HG03354 (cell line): Measurements from ENCODE around the gene OLIG2.

Source experiments
- ATAC-seq: cut with Tn5 transposase; IDR thresholded peaks from one replicate; pipeline ENCODE4 v1.9.1; 2021; ENCODE audit warnings: mild to moderate bottlenecking; ENCODE audit not compliant: unreplicated experiment, poor library complexity, severe bottlenecking

OLIG2 gene

DNA sequence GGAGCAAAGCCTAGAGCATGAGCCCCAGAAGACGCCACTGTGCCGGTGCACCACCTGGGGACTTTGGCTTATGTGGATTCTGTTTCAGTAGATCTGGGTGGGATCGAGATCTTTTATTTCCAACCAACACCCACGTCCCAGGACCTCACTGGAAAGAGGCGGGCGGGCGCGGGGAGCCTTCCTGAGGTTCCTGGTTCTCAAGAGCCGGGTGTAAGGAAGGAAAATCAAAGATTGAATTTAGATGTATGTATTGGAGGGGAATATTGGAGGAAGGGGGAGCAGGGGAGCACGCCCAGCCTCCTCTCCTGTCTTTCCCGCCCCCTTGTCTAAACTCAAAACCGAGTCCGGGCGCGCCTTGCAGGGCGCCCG is 6.2 kb upstream of the OLIG2 start:
- no peak for ATAC-seq

DNA sequence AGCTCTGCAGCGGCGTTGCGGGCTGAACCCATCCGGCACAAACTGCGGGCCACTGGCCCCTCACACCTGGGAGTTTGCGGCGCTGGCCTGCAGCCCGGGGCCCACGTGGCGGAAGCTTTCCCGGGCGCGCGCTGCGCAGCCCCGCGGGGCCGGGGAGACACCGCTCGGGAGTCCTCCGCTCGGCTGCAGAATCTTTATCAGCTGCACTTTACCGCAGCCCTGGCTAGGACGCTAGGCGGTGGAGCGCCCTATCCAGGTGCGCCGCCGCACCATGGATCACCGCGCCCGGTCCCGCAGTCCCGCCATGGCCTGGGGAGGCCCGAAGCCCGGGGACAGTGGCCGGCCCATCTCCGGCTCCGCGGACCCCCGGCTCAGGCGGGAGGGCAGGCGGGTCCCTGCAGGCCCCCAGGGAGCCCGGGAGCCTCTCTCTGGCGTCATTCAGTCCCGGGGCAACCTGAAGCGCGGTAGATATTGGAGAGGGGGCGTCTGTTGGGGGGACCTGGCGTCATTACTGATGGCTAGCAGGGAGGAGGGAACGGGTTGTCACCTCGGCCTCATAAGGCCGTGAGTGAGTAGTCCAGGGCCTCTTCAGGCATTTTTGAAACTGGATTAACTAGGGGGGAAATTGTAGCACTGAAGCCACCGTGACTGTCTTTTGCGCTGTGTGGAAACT is 5.7 kb upstream of the OLIG2 start:
- no peak for ATAC-seq

DNA sequence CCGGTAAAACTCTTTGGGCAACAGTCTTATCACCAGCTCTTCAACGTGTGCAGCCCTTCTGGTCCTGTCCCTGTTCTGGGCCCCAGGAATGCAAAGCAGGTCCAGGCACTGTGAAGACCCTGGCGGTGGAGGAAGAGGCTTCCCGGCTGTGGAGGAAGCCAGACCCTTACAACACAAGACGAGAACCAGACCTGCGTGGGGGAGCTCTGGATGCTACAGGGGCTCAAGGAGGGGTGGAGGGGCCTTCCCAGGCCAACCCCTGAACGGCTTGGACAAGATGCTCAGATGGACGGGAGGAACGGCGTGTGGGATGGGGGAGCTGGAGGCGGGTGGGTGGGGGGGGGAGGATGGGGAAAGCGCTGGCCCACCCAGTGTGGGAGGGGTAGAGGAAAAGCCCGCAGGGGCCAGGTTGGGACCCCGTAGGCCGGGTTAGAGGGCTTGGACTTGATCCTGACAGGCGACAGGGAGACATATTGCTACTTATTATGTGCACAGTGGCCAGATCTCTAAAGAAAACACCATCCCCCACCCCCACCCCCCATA is 5.1 kb upstream of the OLIG2 start:
- ATAC-seq = no peak

DNA sequence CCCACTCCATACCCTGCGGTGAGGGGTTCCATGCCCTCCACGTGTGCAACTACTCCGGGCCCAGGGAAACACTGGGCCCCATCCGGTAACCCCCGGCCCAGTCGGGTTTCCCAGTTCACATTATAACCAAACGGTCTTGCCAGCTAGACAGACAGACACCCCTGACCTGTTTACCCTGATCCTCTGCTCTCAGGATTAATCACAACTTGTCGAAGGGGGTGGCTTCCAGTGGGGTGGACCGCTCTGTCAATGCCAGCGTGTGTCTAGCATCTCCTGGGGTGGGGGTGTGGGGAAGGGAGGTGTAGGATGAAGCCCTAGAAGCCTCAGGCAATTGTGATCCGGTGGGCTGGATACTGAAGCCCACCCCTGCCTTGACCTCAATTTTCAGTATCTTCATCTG is 4.6 kb upstream of the OLIG2 start:
- ATAC-seq = no peak

DNA sequence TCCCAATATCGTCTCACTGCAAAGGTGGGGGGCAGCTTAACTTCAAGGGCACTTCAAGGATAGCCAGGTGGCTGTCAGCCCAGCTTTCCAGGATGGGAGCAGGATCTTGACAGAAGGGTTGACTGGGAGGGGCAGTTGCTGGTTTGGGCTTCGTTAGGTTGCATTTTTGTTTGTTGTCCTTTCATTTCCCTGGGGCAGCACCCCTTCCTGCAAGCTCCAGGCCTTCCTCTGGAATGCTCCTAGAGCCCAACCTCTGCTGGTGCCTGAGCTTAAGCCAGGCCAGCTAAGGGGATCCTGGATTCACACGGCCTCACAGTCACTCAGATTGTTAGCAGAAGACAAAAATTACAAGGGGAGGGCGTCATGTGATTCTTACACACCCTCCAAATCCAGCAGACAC is 4.1 kb upstream of the OLIG2 start:
- ATAC-seq = no peak

DNA sequence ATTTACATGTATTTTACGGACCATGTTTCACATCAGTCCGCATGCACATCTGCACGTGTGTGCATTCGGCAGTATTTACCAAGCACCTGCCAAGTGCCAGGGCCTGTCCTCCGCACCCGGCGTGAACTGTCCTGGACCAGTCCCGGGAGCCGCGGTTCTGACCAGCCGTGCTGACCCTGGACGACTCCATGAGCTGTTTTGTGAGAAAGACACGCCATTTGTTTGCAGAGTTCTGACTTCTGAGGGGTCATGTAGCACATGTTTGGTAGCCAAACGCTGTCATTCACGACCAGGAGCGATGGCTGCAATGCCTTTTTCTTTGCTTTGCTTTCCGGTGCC is 3.3 kb upstream of the OLIG2 start:
- no peak for ATAC-seq

DNA sequence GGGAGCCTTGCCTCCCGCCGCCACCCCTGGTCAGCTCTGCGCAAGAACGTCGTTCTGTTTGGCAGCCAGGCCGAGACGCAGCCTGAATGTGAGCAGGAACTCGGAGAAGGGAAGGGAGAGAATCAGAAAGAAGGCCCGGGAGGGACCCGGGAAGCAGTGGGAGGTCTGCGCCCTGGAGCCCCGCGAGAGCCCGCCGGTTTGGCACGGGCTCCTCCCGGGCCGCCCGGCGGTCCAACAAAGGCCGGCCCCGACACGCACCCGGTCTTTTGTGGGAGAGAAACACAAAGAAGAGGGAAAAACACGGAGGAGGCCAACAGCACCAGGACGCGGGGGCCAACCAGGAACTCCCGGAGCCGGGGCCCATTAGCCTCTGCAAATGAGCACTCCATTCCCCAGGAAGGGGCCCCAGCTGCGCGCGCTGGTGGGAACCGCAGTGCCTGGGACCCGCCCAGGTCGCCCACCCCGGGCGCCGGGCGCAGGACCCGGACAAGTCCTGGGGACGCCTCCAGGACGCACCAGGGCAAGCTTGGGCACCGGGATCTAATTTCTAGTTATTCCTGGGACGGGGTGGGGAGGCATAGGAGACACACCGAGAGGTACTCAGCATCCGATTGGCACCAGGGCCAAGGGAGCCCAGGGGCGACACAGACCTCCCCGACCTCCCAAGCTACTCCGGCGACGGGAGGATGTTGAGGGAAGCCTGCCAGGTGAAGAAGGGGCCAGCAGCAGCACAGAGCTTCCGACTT is 2.7 kb upstream of the OLIG2 start:
- no peak for ATAC-seq

DNA sequence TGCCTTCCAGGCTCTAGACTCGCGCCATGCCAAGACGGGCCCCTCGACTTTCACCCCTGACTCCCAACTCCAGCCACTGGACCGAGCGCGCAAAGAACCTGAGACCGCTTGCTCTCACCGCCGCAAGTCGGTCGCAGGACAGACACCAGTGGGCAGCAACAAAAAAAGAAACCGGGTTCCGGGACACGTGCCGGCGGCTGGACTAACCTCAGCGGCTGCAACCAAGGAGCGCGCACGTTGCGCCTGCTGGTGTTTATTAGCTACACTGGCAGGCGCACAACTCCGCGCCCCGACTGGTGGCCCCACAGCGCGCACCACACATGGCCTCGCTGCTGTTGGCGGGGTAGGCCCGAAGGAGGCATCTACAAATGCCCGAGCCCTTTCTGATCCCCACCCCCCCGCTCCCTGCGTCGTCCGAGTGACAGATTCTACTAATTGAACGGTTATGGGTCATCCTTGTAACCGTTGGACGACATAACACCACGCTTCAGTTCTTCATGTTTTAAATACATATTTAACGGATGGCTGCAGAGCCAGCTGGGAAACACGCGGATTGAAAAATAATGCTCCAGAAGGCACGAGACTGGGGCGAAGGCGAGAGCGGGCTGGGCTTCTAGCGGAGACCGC is 2.0 kb upstream of the OLIG2 start:
- ATAC-seq = no peak

DNA sequence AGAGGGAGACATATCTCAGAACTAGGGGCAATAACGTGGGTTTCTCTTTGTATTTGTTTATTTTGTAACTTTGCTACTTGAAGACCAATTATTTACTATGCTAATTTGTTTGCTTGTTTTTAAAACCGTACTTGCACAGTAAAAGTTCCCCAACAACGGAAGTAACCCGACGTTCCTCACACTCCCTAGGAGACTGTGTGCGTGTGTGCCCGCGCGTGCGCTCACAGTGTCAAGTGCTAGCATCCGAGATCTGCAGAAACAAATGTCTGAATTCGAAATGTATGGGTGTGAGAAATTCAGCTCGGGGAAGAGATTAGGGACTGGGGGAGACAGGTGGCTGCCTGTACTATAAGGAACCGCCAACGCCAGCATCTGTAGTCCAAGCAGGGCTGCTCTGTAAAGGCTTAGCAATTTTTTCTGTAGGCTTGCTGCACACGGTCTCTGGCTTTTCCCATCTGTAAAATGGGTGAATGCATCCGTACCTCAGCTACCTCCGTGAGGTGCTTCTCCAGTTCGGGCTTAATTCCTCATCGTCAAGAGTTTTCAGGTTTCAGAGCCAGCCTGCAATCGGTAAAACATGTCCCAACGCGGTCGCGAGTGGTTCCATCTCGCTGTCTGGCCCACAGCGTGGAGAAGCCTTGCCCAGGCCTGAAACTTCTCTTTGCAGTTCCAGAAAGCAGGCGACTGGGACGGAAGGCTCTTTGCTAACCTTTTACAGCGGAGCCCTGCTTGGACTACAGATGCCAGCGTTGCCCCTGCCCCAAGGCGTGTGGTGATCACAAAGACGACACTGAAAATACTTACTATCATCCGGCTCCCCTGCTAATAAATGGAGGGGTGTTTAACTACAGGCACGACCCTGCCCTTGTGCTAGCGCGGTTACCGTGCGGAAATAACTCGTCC is 1.3 kb upstream of the OLIG2 start:
- ATAC-seq = no peak

DNA sequence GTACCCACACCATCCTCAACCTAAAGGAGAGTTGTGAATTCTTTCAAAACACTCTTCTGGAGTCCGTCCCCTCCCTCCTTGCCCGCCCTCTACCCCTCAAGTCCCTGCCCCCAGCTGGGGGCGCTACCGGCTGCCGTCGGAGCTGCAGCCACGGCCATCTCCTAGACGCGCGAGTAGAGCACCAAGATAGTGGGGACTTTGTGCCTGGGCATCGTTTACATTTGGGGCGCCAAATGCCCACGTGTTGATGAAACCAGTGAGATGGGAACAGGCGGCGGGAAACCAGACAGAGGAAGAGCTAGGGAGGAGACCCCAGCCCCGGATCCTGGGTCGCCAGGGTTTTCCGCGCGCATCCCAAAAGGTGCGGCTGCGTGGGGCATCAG is 638 bp upstream of the OLIG2 start:
- no peak for ATAC-seq

DNA sequence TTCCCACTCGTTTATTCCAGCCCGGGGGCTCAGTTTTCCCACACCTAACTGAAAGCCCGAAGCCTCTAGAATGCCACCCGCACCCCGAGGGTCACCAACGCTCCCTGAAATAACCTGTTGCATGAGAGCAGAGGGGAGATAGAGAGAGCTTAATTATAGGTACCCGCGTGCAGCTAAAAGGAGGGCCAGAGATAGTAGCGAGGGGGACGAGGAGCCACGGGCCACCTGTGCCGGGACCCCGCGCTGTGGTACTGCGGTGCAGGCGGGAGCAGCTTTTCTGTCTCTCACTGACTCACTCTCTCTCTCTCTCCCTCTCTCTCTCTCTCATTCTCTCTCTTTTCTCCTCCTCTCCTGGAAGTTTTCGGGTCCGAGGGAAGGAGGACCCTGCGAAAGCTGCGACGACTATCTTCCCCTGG is 716 bp downstream of the OLIG2 start:
- no peak for ATAC-seq

DNA sequence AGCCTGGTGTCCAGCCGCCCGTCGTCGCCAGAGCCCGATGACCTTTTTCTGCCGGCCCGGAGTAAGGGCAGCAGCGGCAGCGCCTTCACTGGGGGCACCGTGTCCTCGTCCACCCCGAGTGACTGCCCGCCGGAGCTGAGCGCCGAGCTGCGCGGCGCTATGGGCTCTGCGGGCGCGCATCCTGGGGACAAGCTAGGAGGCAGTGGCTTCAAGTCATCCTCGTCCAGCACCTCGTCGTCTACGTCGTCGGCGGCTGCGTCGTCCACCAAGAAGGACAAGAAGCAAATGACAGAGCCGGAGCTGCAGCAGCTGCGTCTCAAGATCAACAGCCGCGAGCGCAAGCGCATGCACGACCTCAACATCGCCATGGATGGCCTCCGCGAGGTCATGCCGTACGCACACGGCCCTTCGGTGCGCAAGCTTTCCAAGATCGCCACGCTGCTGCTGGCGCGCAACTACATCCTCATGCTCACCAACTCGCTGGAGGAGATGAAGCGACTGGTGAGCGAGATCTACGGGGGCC is 1.2 kb downstream of the OLIG2 start:
- no peak for ATAC-seq

DNA sequence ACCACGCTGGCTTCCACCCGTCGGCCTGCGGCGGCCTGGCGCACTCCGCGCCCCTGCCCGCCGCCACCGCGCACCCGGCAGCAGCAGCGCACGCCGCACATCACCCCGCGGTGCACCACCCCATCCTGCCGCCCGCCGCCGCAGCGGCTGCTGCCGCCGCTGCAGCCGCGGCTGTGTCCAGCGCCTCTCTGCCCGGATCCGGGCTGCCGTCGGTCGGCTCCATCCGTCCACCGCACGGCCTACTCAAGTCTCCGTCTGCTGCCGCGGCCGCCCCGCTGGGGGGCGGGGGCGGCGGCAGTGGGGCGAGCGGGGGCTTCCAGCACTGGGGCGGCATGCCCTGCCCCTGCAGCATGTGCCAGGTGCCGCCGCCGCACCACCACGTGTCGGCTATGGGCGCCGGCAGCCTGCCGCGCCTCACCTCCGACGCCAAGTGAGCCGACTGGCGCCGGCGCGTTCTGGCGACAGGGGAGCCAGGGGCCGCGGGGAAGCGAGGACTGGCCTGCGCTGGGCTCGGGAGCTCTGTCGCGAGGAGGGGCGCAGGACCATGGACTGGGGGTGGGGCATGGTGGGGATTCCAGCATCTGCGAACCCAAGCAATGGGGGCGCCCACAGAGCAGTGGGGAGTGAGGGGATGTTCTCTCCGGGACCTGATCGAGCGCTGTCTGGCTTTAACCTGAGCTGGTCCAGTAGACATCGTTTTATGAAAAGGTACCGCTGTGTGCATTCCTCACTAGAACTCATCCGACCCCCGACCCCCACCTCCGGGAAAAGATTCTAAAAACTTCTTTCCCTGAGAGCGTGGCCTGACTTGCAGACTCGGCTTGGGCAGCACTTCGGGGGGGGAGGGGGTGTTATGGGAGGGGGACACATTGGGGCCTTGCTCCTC is 1.9 kb downstream of the OLIG2 start:
- ATAC-seq = no peak

DNA sequence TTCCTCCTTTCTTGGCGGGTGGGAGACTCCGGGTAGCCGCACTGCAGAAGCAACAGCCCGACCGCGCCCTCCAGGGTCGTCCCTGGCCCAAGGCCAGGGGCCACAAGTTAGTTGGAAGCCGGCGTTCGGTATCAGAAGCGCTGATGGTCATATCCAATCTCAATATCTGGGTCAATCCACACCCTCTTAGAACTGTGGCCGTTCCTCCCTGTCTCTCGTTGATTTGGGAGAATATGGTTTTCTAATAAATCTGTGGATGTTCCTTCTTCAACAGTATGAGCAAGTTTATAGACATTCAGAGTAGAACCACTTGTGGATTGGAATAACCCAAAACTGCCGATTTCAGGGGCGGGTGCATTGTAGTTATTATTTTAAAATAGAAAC is 2.5 kb downstream of the OLIG2 start:
- no peak for ATAC-seq

DNA sequence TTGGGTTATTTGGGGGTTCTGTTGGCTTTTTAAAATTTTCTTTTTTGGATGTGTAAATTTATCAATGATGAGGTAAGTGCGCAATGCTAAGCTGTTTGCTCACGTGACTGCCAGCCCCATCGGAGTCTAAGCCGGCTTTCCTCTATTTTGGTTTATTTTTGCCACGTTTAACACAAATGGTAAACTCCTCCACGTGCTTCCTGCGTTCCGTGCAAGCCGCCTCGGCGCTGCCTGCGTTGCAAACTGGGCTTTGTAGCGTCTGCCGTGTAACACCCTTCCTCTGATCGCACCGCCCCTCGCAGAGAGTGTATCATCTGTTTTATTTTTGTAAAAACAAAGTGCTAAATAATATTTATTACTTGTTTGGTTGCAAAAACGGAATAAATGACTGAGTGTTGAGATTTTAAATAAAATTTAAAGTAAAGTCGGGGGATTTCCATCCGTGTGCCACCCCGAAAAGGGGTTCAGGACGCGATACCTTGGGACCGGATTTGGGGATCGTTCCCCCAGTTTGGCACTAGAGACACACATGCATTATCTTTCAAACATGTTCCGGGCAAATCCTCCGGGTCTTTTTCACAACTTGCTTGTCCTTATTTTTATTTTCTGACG is 3.1 kb downstream of the OLIG2 start:
- no peak for ATAC-seq

DNA sequence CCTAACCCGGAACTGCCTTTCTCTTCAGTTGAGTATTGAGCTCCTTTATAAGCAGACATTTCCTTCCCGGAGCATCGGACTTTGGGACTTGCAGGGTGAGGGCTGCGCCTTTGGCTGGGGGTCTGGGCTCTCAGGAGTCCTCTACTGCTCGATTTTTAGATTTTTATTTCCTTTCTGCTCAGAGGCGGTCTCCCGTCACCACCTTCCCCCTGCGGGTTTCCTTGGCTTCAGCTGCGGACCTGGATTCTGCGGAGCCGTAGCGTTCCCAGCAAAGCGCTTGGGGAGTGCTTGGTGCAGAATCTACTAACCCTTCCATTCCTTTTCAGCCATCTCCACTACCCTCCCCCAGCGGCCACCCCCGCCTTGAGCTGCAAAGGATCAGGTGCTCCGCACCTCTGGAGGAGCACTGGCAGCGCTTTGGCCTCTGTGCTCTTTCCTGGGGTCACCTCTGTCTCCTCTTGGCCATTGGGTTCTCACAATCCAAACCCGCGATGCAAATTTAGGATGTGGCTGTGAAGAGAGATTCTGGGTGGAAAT is 3.7 kb downstream of the OLIG2 start:
- ATAC-seq = no peak

DNA sequence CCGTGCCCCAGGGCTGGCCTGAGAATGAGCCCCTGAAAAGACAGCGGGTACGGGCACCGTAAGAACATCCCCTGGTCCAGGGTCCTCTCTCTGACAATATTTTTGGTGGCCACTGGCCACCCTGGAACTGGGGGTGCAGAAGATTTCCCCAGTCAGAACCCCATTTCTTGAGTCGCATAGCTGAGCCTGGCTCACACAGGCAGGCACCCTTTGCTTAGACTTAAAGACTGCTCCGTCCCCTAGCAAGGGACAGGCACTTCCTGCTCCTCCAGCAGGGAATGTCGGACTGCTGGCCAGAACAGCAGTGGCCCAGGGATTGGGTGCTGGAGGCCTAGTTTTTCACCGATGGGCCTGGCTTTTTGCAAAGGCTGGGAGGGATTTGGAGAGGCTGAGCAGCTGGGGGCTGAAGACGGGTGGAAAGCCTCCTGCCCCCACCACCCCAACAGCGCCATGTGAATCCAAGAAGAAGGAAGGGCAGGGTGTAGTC is 4.3 kb downstream of the OLIG2 start:
- no peak for ATAC-seq

DNA sequence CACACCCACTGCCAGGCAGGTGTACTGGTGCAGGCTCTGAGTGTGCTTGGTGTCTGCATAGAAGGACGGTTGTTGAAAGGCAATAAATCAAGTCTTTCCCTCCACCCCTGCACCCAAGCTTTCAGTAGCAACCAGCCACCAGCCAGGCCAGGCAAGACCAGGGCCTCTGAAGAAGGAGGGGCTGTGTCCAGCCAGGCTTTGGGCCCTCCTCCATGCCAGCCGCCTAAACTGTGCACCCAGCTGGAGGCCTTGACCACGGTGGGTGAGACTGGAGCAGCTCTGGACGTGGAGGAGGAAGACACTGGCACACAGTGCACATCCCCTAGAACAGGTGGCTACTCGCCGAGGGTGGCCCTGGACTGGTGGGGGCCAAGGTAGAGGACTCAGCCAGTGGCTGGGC is 4.9 kb downstream of the OLIG2 start:
- no peak for ATAC-seq
